GM19351 (cell line): ENCODE measurements around the gene IFNA4.
"Not testable (repeated sequence)": the region's sequence is repeated elsewhere in the genome, so short reads cannot be mapped to it uniquely, and the experiment has no call there.

Source experiments
- ATAC-seq: cut with Tn5 transposase; IDR thresholded peaks from one replicate; pipeline ENCODE4 v1.9.1; 2021; ENCODE audit warnings: mild to moderate bottlenecking, moderate library complexity; ENCODE audit not compliant: unreplicated experiment

The IFNA4 gene

DNA sequence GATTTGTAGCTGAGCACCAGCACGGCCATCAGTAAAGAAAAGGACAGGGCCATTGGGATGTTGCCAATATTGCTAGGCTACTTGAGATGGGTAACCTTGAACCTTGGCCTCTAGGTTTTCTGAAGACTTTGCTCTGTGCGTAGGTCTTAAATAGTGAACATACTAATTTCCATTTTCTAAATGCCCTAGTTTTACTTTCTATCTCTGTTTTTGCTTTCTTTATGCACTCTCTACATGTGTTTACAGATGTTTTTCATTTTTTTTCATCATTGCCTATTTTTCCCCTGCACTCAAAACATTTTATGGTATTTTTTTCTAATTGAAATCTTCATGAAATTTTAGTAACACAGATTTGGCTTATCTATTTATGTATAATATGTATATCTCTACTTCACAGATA lies 20.8 kb downstream of the IFNA4 start, which contains the start of gene IFNA21:
Gene IFNA21, minus strand, starts transcription at position 101 of the 400 bp plus-strand sequence. Its CDS starts 48 bp downstream, at position 53.
- ATAC-seq = not testable (repeated sequence)

DNA sequence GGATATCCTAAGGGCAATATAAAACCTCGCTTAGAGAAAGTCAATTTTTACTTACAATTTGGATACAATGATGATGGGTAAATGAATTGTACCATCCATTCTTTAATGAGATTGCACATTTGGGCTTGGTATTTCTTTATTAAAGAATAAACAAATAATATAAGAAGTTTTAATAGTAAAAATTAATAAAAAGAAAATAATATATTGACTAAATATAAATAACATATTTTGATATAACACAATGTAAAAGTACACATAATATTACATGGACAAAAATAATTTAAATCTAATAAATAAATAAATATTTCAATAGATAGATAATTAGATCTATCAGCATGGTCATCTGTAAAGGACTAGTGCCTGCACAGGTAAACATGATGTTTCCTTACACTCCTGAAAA lies 21.9 kb downstream of the IFNA4 start:
- no peak for ATAC-seq

DNA sequence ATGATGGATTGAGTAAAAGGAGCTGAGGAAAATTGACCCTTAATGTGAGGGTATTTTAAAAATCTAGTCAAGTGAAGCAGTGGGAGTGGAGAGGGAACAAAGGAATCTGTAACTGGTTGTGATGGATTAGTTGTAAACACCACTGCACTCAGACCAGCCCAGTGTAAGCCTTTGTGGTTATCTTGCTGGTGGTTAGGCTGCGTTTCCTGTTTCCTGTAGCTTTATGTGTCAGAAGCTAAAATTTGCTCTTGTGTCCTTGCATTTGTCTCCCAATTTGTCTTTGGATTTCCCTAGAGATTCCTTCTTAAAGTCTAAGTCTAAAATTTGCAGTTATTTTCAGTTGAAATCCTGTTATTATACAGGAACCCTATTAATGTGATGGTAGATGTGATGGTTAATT lies 27.2 kb downstream of the IFNA4 start:
- ATAC-seq = peak; percentile 97

DNA sequence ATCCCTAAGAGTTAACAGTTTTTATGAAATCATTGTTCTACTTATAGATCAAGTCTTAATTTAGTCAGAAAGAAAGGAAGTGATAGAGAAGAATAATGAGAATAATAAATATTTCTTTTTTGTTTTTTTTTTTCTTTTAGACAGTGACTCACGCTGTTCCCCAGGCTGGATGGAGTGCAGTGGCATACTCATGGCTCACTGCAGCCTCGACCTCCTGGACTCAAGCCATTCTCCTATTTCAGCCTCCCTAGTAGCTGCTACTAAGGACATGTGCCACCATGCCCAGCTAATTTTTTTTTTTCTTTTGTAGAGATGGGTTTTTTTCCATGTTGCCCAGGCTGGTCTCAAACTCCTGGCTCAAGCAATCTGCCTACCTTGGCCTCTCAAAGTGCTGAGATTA lies 31.9 kb downstream of the IFNA4 start:
- ATAC-seq = no peak

DNA sequence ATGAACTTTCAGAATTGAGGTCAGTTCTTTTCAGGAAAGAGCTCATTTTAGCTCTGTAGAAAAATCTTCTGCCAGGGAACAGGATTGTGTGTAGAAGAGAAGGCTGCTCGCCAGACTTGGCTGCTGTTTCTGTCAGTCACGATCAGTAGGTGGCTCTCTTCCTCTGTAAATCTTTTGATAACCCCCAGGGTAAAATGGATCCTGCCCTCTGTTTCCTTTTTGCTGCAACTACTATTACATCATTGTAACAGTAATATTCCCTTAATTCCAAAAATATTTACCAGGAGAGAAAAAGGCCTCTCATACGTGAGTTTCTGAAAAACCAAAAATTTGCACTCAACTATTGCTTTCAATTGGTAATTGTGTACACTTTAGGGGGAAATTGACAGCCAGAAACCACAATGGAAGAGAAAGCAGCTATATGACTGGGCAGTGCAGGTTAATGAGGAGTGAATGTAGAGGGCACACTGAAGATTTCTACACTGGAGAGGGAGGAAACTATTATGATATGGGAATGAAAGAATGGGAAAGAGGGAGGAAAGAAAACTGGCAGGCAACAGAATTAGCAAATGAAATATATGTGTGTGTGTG lies 33.3 kb downstream of the IFNA4 start:
- peak; percentile 85 for ATAC-seq

DNA sequence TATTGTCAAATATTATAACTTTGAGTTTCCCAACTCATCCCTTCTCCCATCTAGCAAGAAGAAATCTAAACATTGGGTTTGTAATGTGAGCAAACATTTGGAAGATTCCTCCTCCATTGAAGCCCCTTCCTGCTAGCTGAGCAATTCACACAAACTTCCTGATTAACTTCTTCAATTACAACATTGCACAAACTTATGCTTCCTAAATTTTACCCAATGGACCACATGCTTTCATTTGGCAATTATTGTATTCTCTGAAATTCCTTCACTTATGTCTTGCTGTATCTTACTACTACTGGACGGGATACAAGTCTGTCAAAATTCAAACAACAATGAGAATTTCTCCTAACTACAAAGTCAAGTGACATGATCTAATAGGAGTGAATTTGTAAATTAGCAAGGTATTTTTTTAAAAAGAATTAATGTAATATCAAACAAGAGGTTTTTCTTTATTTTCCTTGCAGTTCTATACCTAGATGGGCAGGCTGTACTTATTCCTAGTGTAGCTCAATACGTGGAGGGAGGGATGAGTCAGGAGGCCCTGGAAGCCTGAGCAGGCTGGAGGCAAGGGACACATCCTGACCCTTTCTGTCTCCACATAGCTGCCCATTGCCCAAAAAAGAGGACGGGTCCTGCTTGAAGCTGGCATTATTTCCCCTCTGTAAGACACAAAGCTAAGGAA lies 33.9 kb downstream of the IFNA4 start:
- peak; percentile 24 for ATAC-seq

DNA sequence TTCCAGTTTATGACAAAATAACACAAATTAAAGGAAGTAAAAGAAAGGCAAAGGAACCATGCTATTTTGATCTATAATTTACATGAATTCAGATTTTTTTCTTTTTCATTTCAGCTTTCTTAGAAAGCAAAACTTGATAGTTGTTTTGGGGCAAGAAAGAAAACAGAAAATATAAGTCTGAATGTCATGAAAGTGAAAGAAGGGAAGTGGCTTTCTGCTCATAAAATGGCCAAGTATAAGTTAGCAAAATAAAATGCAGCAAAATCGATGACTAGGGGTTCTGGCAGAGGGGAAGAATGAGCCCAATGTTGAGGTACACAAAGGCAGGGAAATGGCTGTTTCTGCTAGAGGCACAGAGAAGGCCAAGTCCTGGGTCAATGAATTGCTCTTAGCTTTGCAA lies 42.8 kb downstream of the IFNA4 start:
- peak; percentile 65 for ATAC-seq

DNA sequence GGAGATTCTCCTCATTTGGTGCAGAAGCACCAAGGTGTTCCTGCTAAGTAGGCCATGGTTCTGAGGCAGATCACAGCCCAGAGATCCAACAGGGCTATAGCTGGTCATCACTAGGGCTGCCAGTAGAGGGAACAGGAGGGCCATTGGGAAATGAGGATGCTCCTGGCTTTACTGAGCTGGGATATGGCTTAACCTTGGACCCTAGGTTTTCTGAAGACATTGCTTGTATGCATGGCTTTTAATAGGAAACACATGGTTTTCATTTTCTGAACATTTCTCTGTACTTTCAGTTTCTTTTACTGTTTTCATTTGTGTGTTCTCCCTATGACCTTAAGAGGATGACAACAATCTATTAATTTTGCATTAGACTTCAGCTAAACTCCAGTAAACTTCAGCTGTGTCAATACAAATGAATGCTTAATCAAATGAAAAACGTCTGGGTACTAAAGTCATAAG lies 45.9 kb downstream of the IFNA4 start, which contains the start of gene IFNW1:
Gene IFNW1, minus strand, starts transcription at position 406 of the 456 bp plus-strand sequence. Its CDS starts 262 bp downstream, at position 144.
- ATAC-seq = peak; percentile 80

DNA sequence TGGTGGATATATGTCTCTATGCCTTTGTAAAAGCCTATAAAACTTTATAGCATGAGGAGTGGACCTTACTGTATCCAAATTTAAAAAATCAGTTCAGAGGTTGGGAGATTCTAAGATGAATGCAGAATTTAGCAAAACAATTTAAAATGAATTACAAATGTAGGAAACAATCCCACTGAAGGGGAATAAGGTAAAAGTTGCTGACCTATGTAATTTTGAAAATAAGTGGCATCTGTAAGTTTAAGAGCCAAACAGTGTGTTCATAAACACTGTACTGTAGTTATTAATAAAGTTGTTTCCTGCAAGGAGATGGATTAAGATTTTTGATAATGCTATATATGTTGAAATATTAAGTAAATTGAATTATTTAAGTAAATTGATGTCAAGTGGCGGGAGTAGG lies 50.4 kb downstream of the IFNA4 start:
- no peak for ATAC-seq
